ENCODE data around the gene ODC1. TPM values are rescaled to one million over a fixed set of nuclear protein-coding genes. Genes with fewer than 3 reads are reported as not detected.
"Not testable (repeated sequence)": the region's sequence is repeated elsewhere in the genome, so short reads cannot be mapped to it uniquely, and the experiment has no call there.

The ODC1 gene
- total RNA-seq, 1 donor from 2014 or later, result 34.9 TPM

DNA sequence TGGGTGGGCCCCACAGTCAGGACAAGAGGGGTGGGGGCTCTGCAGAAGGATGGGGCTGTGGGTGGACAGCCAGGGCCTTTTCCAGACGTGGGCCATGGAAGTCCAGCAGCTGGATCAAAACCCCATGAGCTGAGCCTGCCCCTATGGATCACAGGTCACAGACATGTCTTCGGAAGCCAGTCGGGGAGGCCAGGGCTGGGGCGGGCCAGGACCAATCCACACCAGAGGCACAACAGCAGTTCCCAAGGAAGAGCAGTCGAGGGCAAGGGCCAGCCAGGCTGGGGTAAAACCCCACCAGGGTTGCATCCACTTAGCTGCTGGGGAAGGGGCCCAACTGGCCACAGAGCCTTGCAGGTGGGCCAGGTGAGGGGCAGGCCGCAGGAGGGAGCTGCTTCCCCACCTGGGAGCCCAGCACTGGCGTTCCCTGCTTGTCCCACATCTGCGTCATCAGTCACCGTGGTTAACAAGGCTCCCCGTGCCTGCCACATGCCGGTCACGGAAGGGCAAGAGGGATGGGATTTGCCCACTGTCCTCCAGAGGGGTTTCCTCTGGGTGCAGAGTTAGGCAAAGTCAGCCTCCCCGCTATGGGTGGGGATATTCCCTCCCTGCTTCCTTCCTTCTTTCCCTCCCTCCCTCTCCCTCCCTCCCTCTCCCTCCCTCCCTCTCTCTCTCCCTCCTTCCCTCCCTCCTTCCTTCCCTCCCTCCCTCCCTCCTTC, 46.4 kb upstream of the ODC1 start:
- peak; percentile 62 to 93 for DNase-seq (ENCODE audit: extremely low spot score in 2 of 2)
- Histone ChIP-seq H3K9me3 (no peaks in the 10 kb centered on the region), H3K4me3 (no peak overlapping the region), H3K4me1 (peaks cover 17% of the 10 kb centered on the region), H3K27ac (no peak overlapping the region), H3K27me3 (no peaks in the 10 kb centered on the region), H3K36me3 (no peaks in the 10 kb centered on the region)
- intact Hi-C loops (cut with DNase I), result no loop called here
- TF ChIP-seq POLR2A (IDR thresholded peaks at IDR 0.05), result no peak
- TF ChIP-seq POLR2AphosphoS5 (IDR thresholded peaks at IDR 0.05; ENCODE audit: insufficient read depth in 1 of 2, low read depth in 1 of 2), result no peak

DNA sequence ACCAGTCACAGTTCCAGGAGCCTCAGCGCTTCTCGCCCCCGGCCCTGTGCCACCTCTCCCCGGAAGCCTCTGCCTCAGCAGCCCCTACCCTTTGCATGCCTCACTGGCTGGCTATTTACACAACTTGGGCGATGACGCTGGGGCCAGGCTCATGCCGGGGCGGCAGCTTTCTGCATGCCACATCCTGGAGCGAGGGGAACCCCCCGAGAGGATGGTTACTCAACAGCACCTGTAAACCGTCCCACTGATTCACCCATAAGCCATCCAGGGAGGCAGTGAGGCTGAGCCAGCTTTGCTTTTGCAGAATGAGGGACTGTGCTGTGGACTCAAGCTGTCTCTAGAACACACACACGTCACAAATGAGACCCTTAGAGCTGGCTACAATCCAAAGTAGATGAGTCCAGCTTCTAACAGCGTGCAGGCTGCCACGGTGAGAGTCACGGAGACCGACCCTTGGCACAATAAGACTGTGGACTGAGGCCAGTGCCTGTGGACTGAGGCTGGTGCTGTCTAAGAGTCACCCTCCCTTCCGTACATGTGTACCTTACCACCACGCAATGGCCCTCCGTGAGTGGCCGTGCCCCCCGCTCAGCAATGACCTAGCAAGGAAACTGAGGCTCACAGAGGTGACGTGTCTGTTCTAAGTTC, 45.6 kb upstream of the ODC1 start:
- no peaks in the 10 kb centered on the region for H3K27me3 ChIP-seq

DNA sequence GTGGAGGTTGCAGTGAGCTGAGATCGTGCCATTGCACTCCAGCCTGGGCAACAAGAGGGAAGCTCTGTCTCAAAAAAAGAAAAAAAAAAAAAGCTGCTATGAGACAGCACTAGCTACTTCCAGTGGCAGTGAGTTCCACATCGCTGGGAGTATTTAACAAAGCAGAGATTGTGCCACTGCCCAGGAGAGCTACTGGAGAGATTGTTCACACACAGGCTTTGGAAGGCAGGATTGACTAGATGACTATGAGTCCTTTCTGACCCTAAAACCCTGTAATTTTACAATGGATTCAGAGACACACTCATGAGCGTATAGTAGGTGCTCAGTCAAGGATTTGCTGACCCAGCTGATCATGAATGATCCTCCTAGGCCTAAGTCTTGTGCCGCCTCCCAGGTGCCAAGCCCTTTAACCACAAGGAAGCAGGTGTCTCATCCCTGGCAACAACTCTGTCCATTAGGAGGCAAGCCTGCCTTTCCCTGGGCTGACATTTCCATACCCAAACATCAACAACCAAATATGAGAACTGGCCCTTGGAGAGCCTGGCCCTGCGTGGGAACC, 45.0 kb upstream of the ODC1 start:
- H3K4me1 ChIP-seq, result peaks cover 17% of the 10 kb centered on the region
- H3K27me3 ChIP-seq, result no peaks in the 10 kb centered on the region
- intact Hi-C loops (cut with DNase I), result no loop called here
- H3K27ac ChIP-seq, result no peak overlapping the region
- no peaks in the 10 kb centered on the region for H3K36me3 ChIP-seq
- no peaks in the 10 kb centered on the region for H3K9me3 ChIP-seq
- TF ChIP-seq POLR2AphosphoS5 (IDR thresholded peaks at IDR 0.05; ENCODE audit: insufficient read depth in 1 of 2, low read depth in 1 of 2) (no peak), POLR2A (IDR thresholded peaks at IDR 0.05) (no peak)
- TF ChIP-seq, protein P1, sequence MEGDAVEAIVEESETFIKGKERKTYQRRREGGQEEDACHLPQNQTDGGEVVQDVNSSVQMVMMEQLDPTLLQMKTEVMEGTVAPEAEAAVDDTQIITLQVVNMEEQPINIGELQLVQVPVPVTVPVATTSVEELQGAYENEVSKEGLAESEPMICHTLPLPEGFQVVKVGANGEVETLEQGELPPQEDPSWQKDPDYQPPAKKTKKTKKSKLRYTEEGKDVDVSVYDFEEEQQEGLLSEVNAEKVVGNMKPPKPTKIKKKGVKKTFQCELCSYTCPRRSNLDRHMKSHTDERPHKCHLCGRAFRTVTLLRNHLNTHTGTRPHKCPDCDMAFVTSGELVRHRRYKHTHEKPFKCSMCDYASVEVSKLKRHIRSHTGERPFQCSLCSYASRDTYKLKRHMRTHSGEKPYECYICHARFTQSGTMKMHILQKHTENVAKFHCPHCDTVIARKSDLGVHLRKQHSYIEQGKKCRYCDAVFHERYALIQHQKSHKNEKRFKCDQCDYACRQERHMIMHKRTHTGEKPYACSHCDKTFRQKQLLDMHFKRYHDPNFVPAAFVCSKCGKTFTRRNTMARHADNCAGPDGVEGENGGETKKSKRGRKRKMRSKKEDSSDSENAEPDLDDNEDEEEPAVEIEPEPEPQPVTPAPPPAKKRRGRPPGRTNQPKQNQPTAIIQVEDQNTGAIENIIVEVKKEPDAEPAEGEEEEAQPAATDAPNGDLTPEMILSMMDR (IDR thresholded peaks at IDR 0.05), result no peak
- DNase-seq (ENCODE audit: extremely low spot score in 2 of 2), result no peak
- H3K4me3 ChIP-seq, result no peak overlapping the region

More for the DNA sequence above, 45.6 kb upstream of the ODC1 start:
- Histone ChIP-seq H3K4me3 (no peak overlapping the region), H3K27ac (no peak overlapping the region), H3K9me3 (no peaks in the 10 kb centered on the region), H3K4me1 (peaks cover 17% of the 10 kb centered on the region), H3K36me3 (no peaks in the 10 kb centered on the region)
- no peak for TF ChIP-seq POLR2A (IDR thresholded peaks at IDR 0.05)
- TF ChIP-seq, protein P1 (IDR thresholded peaks at IDR 0.05), result no peak
- TF ChIP-seq POLR2AphosphoS5 (IDR thresholded peaks at IDR 0.05; ENCODE audit: insufficient read depth in 1 of 2, low read depth in 1 of 2), result peak; percentile 21 to 50
- peak; percentile 89 to 96 for DNase-seq (ENCODE audit: extremely low spot score in 2 of 2)
- intact Hi-C loops (cut with DNase I), result no loop called here

DNA sequence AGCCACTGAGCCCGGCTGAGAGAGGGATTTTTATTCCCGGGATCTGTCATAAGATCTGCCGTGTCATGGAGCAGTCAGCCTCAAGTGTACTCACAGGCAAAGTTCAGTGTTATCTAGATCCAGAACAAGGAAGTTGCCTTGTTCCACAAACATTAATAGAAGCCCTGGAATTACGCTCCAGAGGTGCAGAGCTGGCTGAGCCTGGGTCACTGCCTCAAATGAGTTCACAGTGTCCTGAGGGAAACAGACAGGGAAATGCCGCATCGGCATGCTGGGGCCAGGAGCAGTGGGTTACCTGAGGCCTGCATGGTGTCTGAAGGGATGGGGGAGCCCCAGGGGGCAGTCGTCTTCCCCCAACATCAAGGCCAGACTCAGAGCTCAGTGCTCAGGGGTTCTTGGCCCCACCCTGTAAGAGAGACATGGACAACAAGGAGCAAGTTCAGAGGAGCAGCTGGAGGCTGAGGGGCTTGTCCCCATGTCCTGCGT, 42.7 kb upstream of the ODC1 start:
- Histone ChIP-seq H3K27ac (no peak overlapping the region), H3K9me3 (no peaks in the 10 kb centered on the region), H3K36me3 (no peaks in the 10 kb centered on the region), H3K27me3 (no peaks in the 10 kb centered on the region), H3K4me1 (peaks cover 10% of the 10 kb centered on the region), H3K4me3 (no peak overlapping the region)
- intact Hi-C loops (cut with DNase I), result no loop called here
- TF ChIP-seq POLR2AphosphoS5 (IDR thresholded peaks at IDR 0.05; ENCODE audit: insufficient read depth in 1 of 2, low read depth in 1 of 2) (no peak), POLR2A (IDR thresholded peaks at IDR 0.05) (no peak)
- TF ChIP-seq, protein P1 (IDR thresholded peaks at IDR 0.05), result no peak
- DNase-seq (ENCODE audit: extremely low spot score in 2 of 2), result peak; percentile 75 to 85

DNA sequence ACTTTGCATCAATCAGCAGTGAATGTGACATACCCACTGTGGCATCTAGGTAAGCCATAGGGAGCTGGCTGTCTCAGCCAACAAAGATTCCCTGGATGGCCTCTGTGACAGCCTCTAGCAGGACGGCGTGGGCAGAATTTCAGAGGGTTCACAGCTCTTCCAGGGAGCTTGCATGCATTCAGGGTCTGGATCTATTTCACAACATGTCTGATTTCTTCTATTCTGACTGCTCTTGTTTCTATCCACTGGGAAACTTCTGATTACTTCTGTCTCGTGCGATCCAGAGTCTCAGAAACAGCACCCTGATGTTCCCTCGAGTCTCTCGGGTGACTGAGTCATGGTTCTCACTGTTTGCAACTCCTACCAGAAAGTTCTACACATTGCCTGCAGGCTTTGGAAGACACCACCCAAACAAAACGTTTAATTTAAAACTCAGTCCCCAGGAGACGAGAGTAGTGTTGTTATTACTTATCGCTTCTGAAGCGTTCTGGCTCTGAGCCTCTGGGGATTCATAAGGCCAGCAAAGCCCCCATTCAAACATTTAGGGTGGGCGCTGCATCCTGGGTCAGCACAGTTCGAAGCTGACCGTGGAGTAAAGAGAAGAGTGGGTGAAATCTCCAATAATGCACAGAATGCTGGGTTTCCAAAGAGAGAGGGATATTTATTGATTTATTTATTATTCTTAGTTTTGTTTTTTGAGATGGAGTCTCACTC, 41.9 kb upstream of the ODC1 start:
- H3K36me3 ChIP-seq, result no peaks in the 10 kb centered on the region
- no peaks in the 10 kb centered on the region for H3K9me3 ChIP-seq
- no peaks in the 10 kb centered on the region for H3K27me3 ChIP-seq
- peaks cover 10% of the 10 kb centered on the region for H3K4me1 ChIP-seq
- H3K27ac ChIP-seq, result no peak overlapping the region
- intact Hi-C loops (cut with DNase I), result no loop called here
- no peak overlapping the region for H3K4me3 ChIP-seq
- peak; percentile 34 to 67 for DNase-seq (ENCODE audit: extremely low spot score in 2 of 2)
- TF ChIP-seq, protein P1 (IDR thresholded peaks at IDR 0.05), result no peak
- TF ChIP-seq POLR2AphosphoS5 (IDR thresholded peaks at IDR 0.05; ENCODE audit: insufficient read depth in 1 of 2, low read depth in 1 of 2), result no peak
- TF ChIP-seq POLR2A (IDR thresholded peaks at IDR 0.05), result no peak

DNA sequence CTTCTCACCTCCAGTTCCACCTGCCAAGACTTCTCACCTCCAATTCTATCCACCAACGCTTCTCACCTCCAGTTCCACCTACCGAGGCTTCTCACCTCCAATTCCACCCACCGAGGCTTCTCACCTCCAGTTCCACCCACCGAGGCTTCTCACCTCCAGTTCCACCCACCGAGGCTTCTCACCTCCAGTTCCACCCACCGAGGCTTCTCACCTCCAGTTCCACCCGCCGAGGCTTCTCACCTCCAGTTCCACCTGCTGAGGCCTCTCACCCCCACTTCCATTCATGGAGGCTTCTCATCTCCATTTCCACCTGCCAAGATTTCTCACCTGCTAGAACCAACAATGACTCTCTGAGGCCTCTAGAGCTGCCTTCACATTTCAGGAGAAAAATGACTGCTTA, 40.0 kb upstream of the ODC1 start:
- H3K9me3 ChIP-seq; H3K36me3 ChIP-seq; H3K4me1 ChIP-seq; intact Hi-C loops (cut with DNase I); H3K27ac ChIP-seq; H3K4me3 ChIP-seq; H3K27me3 ChIP-seq: not testable (repeated sequence)
- peak in 1 of 2 donors; percentile 16 for DNase-seq (ENCODE audit: extremely low spot score in 2 of 2)

DNA sequence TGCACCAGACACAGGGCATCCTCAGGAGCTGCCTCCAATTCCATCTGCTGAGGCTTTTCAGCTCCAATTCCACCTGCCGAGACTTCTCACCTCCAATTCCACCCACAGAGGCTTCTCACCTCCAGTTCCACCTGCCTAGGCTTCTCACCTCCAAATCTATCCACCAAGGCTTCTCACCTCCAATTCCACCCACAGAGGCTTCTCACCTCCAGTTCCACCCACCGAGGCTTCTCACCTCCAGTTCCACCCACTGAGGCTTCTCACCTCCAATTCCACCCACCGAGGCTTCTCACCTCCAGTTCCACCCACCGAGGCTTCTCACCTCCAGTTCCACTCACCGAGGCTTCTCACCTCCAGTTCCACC, 39.6 kb upstream of the ODC1 start:
- H3K9me3 ChIP-seq; DNase-seq (ENCODE audit: extremely low spot score in 2 of 2); H3K27me3 ChIP-seq; H3K4me3 ChIP-seq; intact Hi-C loops (cut with DNase I); H3K4me1 ChIP-seq; H3K36me3 ChIP-seq; H3K27ac ChIP-seq: not testable (repeated sequence)
